ENCODE data around the gene FSTL4.

DNA sequence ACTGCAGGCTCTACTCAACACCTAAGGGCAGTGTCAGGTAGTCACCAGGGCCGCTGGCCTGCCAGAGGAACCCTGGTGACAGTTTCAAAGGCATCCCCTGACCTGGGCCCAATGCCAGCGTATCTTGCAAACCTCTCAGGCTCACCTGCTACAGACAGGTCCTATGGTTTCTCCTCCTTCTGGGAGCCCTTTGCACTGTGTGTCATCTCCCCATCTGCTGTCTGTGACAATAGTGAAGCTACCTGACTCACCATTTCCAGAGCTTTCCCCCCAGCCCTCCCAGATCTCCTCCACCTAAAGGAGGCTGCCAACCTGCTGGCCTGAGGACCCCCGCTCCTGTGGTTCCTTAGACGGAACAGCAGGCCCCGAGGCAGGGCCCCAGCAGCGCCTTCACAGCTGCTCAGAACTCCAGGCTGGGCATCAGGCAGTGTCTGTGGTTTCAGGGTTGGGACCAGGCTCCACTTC lies 203.1 kb downstream of the FSTL4 start:
- no peak for TF ChIP-seq CTCF (IDR thresholded peaks at IDR 0.05)
- no peak for TF ChIP-seq ZFX (IDR thresholded peaks at IDR 0.05; ENCODE audit: borderline replicate concordance)
